ENCODE data around the gene TNFAIP3.

- TF ChIP-seq CTCF (IDR thresholded peaks at IDR 0.05) (no peak), POLR2A (IDR thresholded peaks at IDR 0.05) (no peak)
Measured at GRCh38 chr6:137824556-137824879, 42.5 kb upstream of the TNFAIP3 start.
